ENCODE measurements around the gene METTL27. TPM values are rescaled to one million over a fixed set of nuclear protein-coding genes. Genes with fewer than 3 reads are reported as not detected.

The METTL27 gene, protein sequence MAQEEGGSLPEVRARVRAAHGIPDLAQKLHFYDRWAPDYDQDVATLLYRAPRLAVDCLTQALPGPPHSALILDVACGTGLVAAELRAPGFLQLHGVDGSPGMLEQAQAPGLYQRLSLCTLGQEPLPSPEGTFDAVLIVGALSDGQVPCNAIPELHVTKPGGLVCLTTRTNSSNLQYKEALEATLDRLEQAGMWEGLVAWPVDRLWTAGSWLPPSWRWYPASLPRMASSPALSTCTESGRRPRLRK
- not detected for polyA plus RNA-seq (2013)

DNA sequence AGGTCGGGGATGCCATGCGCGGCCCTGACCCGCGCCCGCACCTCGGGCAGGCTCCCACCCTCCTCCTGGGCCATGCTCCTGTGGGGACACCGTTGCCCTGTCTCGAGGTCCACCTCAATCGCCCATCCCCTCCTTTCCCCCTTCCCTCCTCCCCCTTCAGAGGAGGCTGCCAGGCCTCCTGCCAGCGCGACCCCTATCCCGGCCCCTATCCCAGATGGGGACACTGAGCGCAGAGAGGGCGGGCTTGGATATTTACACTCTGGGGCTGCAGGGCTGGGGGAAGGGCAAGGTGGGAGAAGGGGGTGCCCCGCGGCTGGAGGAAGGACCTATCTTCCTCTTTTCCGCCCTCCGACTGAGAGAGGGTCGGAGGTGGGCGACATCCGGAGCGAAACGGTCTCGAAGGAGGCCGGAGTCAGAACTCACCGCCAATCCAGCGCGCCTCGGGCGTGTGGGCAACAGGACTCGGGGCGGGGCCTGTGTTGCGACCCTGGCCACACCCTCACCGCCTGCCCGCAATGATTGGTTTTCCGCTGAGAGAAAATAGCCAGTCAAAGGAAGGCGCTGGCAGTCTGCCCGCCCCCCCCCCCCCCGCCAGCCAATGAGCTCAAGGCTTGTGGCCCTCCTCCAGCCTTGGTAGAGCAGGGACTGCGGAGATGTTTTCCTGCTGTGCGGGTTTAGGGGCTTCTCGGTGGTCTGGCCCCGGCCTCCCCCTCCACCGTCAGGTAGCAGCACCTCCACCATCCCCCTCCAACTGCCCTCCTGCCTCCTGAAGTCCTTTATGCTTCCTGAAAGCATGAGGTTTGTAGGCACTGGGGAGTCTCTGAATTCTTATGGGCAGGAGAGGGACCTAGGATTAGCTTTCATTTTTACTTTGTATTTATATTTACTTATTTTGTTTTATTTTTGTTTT lies at the start of gene METTL27:
Gene METTL27 (minus strand): TSS at position 450 of the 910 bp plus-strand sequence. CDS start 376 bp downstream, at position 74.
- H3K27me3 ChIP-seq (replicated peaks in 2 of 5; ENCODE audit: control insufficient read depth in 4 of 5, insufficient read depth in 5 of 5, low read length in 4 of 5) = peaks cover 0 to 12% (median 5%) of the 10 kb centered on the region in 5 experiments
- H3K4me1 ChIP-seq (ENCODE audit: control extremely low read depth in 1 of 4, control insufficient read depth in 4 of 4, insufficient read depth in 4 of 4, low read length in 3 of 4) = peaks cover 3 to 25% (median 21%) of the 10 kb centered on the region in 4 experiments
- 25% methylated on average over 26 of the region's 45 CpGs for WGBS (ENCODE audit: insufficient coverage)
- H3K9me3 ChIP-seq (ENCODE audit: control extremely low read depth in 1 of 5, control insufficient read depth in 4 of 5, insufficient read depth in 2 of 5, low read depth in 1 of 5, low read length in 4 of 5) = no peaks in the 10 kb centered on the region
- H3K27ac ChIP-seq (ENCODE audit: insufficient read depth in 1 of 2, low read depth in 1 of 2, low read length in 2 of 2, poor library complexity in 1 of 2, severe bottlenecking in 2 of 2) = no peak within 1 kb of the TSS
- ChIA-PET POLR2A (no interaction called here), CTCF (interaction anchor here (0.9 to 1.9 kb wide), 5 partner anchors 12 to 117 kb away, joined by 3 to 9 read pairs (median 4); no protein-coding TSS in a partner anchor)
- H3K36me3 ChIP-seq (ENCODE audit: control insufficient read depth in 4 of 4, insufficient read depth in 4 of 4, low read length in 3 of 4) = no peaks in the 10 kb centered on the region
- DNase-seq = peak; percentile 88 to 96 (median 94)
- H3K4me3 ChIP-seq (ENCODE audit: control insufficient read depth in 1 of 7, extremely low read depth in 1 of 7, insufficient read depth in 4 of 7, low read depth in 2 of 7, low read length in 6 of 7) = peak within 1 kb of the TSS; percentile 9 to 80 (median 72)

DNA sequence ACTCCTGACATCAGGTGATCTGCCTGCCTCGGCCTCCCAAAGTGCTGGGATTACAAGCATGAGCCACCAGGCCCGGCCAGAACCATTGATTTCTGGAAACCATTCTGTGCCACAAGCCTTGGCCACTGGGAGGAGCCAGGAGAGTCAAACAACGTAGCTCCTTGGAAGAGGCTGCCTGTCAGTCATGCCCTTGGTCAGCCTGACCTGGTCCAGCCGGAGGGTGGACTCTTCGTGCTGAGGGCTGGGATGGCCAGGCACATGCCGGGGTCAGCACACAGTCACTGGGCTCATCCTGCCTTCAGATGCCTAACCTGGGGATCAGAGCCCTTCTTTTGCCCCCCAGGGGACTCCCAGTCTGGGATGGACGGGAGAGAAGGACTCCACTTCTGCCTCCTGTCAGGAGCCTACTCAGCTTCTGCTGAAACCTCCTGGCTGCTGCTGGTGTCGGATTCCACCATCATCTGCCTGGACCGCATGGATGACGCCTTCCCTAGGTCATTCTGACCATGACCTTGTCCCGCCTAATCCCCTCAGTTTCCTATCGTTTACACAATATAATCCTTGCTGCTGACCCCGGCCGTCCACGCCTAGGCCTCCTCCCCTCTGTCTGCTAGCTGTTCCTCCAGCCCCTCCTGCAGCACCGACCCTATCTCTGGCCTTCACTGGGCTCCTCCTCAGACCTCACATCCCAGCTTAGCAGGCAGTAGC lies 49.0 kb upstream of the METTL27 start:
- Histone ChIP-seq H3K4me3 (ENCODE audit: control insufficient read depth in 1 of 7, extremely low read depth in 1 of 7, insufficient read depth in 4 of 7, low read depth in 2 of 7, low read length in 6 of 7) (no peak overlapping the region), H3K4me1 (ENCODE audit: control extremely low read depth in 1 of 4, control insufficient read depth in 4 of 4, insufficient read depth in 4 of 4, low read length in 3 of 4) (peaks cover 0 to 42% (median 30%) of the 10 kb centered on the region in 4 experiments), H3K36me3 (ENCODE audit: control insufficient read depth in 4 of 4, insufficient read depth in 4 of 4, low read length in 3 of 4) (no peaks in the 10 kb centered on the region), H3K9me3 (ENCODE audit: control extremely low read depth in 1 of 5, control insufficient read depth in 4 of 5, insufficient read depth in 2 of 5, low read depth in 1 of 5, low read length in 4 of 5) (peaks cover 0 to 10% (median 0%) of the 10 kb centered on the region in 5 experiments), H3K27me3 (replicated peaks in 2 of 5; ENCODE audit: control insufficient read depth in 4 of 5, insufficient read depth in 5 of 5, low read length in 4 of 5) (no peaks in the 10 kb centered on the region), H3K27ac (ENCODE audit: insufficient read depth in 1 of 2, low read depth in 1 of 2, low read length in 2 of 2, poor library complexity in 1 of 2, severe bottlenecking in 2 of 2) (no peak overlapping the region)
- CTCF ChIA-PET = interaction anchor here (0.6 to 13.0 kb wide), 6 partner anchors 9 to 497 kb away, joined by 3 to 84 read pairs (median 4); no protein-coding TSS in a partner anchor
- WGBS (ENCODE audit: insufficient coverage) = 91% methylated on average over 15 of the region's 16 CpGs
- POLR2A ChIA-PET = interaction anchor here (0.6 to 1.2 kb wide), 2 partner anchors 80 to 135 kb away, joined by 5 to 6 read pairs; no protein-coding TSS in a partner anchor
- DNase-seq = no peak

DNA sequence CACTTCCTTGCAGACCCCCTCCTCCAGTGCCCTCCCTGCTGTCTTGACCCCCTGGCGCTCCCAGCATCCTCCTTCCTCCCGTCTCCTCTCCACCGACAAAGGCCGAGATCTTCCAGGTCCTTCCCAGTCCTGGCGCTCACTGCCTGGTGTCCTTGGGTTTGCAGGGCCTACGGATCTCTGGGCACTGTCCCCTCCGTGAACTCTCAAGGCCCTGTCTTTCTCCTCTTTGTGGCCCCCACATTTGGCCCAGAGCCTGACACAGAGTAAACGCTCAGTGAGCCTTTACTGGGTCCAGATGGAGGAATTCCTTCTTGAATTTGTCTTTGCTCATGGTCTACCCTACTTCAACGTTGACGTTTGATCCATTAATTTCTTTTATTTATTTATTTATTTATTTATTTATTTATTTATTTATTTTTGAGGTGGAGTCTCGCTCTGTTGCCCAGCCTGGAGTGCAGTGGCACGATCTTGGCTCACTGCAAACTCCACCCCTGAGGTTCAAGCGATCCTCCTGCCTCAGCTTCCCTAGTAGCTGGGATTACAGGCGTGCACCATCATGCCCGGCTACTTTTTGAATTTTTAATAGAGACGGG lies 48.3 kb upstream of the METTL27 start:
- ChIA-PET CTCF (interaction anchor here (0.7 to 13.0 kb wide), 5 partner anchors 10 to 135 kb away, joined by 3 to 84 read pairs (median 4); no protein-coding TSS in a partner anchor), POLR2A (interaction anchor here (0.6 to 2.3 kb wide), 3 partner anchors 81 to 135 kb away, joined by 3 to 15 read pairs (median 5); no protein-coding TSS in a partner anchor)
- WGBS (ENCODE audit: insufficient coverage) = 94% methylated on average over 14 of the region's 16 CpGs
- Histone ChIP-seq H3K4me1 (ENCODE audit: control extremely low read depth in 1 of 4, control insufficient read depth in 4 of 4, insufficient read depth in 4 of 4, low read length in 3 of 4) (peaks cover 0 to 45% (median 36%) of the 10 kb centered on the region in 4 experiments), H3K27ac (ENCODE audit: insufficient read depth in 1 of 2, low read depth in 1 of 2, low read length in 2 of 2, poor library complexity in 1 of 2, severe bottlenecking in 2 of 2) (no peak overlapping the region), H3K27me3 (replicated peaks in 2 of 5; ENCODE audit: control insufficient read depth in 4 of 5, insufficient read depth in 5 of 5, low read length in 4 of 5) (no peaks in the 10 kb centered on the region), H3K36me3 (ENCODE audit: control insufficient read depth in 4 of 4, insufficient read depth in 4 of 4, low read length in 3 of 4) (no peaks in the 10 kb centered on the region), H3K9me3 (ENCODE audit: control extremely low read depth in 1 of 5, control insufficient read depth in 4 of 5, insufficient read depth in 2 of 5, low read depth in 1 of 5, low read length in 4 of 5) (peaks cover 0 to 4% (median 0%) of the 10 kb centered on the region in 5 experiments), H3K4me3 (ENCODE audit: control insufficient read depth in 1 of 7, extremely low read depth in 1 of 7, insufficient read depth in 4 of 7, low read depth in 2 of 7, low read length in 6 of 7) (peak overlapping the region in 1 of 7 experiments; percentile 16)
- peak in 1 of 3 donors; percentile 32 for DNase-seq

DNA sequence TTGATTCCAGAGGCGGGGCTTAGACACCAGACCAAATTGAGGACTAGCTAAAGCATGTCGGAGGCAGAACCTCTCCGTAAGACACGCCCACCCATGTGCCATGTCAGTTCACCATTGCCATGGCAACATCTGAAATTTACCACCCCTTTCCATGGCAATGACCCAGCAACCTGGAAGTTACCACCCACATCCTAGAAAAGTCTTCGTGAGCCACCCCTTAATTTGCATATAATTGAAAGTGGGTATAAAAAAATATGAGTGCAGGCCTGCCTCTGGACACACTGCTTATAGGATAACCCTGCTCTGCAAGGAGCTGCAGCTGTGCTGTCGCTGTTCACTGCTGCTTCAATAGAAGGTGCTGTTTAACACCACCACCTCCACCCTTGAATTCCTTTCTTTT lies 46.6 kb upstream of the METTL27 start:
- Histone ChIP-seq H3K27me3 (replicated peaks in 2 of 5; ENCODE audit: control insufficient read depth in 4 of 5, insufficient read depth in 5 of 5, low read length in 4 of 5) (no peaks in the 10 kb centered on the region), H3K4me1 (ENCODE audit: control extremely low read depth in 1 of 4, control insufficient read depth in 4 of 4, insufficient read depth in 4 of 4, low read length in 3 of 4) (peaks cover 0 to 52% (median 31%) of the 10 kb centered on the region in 4 experiments), H3K27ac (ENCODE audit: insufficient read depth in 1 of 2, low read depth in 1 of 2, low read length in 2 of 2, poor library complexity in 1 of 2, severe bottlenecking in 2 of 2) (no peak overlapping the region), H3K4me3 (ENCODE audit: control insufficient read depth in 1 of 7, extremely low read depth in 1 of 7, insufficient read depth in 4 of 7, low read depth in 2 of 7, low read length in 6 of 7) (no peak overlapping the region), H3K9me3 (ENCODE audit: control extremely low read depth in 1 of 5, control insufficient read depth in 4 of 5, insufficient read depth in 2 of 5, low read depth in 1 of 5, low read length in 4 of 5) (no peaks in the 10 kb centered on the region), H3K36me3 (ENCODE audit: control insufficient read depth in 4 of 4, insufficient read depth in 4 of 4, low read length in 3 of 4) (no peaks in the 10 kb centered on the region)
- ChIA-PET POLR2A (interaction anchor here (1.0 to 2.3 kb wide), 2 partner anchors 92 to 137 kb away, joined by 3 to 15 read pairs; no protein-coding TSS in a partner anchor), CTCF (interaction anchor here (0.9 to 13.0 kb wide), 8 partner anchors 10 to 136 kb away, joined by 3 to 84 read pairs (median 4); no protein-coding TSS in a partner anchor)
- 100% methylated on average over 1 of the region's 6 CpGs for WGBS (ENCODE audit: insufficient coverage)
- DNase-seq = peak; percentile 91 to 96 (median 96)

DNA sequence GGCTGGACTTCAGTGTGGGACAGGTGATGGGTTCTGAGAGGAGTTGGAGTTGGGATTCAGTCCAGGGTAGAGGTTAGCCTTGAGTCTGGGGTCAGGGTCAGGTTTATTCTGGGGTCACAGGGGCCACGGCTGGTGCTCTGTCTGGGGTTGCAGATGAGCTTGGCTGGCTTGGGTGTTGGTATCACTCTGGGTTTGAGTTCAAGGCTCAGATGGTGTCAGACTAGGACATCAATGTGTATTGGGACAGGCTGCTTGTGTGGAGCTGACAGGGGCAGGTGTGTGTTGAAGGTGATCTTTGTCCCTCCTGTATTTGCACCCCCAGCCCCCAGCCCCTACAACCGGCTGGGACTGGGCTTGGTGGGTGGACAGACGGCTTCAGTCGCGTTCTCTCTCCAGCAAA lies 45.4 kb upstream of the METTL27 start:
- CTCF ChIA-PET = interaction anchor here (0.6 to 13.0 kb wide), 6 partner anchors 12 to 138 kb away, joined by 3 to 84 read pairs (median 4); no protein-coding TSS in a partner anchor
- Histone ChIP-seq H3K27me3 (replicated peaks in 2 of 5; ENCODE audit: control insufficient read depth in 4 of 5, insufficient read depth in 5 of 5, low read length in 4 of 5) (no peaks in the 10 kb centered on the region), H3K9me3 (ENCODE audit: control extremely low read depth in 1 of 5, control insufficient read depth in 4 of 5, insufficient read depth in 2 of 5, low read depth in 1 of 5, low read length in 4 of 5) (no peaks in the 10 kb centered on the region), H3K4me3 (ENCODE audit: control insufficient read depth in 1 of 7, extremely low read depth in 1 of 7, insufficient read depth in 4 of 7, low read depth in 2 of 7, low read length in 6 of 7) (no peak overlapping the region), H3K27ac (ENCODE audit: insufficient read depth in 1 of 2, low read depth in 1 of 2, low read length in 2 of 2, poor library complexity in 1 of 2, severe bottlenecking in 2 of 2) (no peak overlapping the region), H3K4me1 (ENCODE audit: control extremely low read depth in 1 of 4, control insufficient read depth in 4 of 4, insufficient read depth in 4 of 4, low read length in 3 of 4) (peaks cover 0 to 50% (median 31%) of the 10 kb centered on the region in 4 experiments), H3K36me3 (ENCODE audit: control insufficient read depth in 4 of 4, insufficient read depth in 4 of 4, low read length in 3 of 4) (no peaks in the 10 kb centered on the region)
- POLR2A ChIA-PET = interaction anchor here (3.6 kb wide), 1 partner anchor 138 kb away, joined by 30 read pairs; no protein-coding TSS in a partner anchor
- DNase-seq = no peak
- WGBS (ENCODE audit: insufficient coverage) = 97% methylated on average over 5 of the region's 5 CpGs

Data from common myeloid progenitor, CD34-positive (primary cell).